ENCODE data around the gene HMGXB4.

The HMGXB4 gene

DNA sequence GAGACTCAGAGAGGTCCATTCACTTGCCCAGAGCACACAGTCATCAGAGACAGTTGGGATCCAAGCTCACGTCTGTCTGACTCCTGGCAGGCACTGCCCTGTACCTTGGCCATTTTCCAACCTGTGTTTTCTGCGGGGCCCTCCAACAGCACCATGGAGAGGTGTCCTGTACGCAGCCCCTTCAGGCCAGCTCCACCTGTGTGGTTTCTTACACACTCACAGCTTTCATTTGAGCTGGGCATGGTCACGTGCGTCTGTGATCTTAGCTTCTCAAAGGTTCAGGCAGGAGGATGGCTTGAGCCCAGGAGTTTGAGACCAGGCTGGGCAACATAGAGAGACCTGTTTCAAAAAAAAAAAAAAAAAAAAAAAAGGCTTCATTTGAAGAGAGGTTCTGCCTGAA is 66.8 kb downstream of the HMGXB4 start:
- H3K27me3 ChIP-seq (ENCODE audit: insufficient read depth, insufficient read length) = no peaks in the 10 kb centered on the region
- peaks cover 66% of the 10 kb centered on the region for H3K36me3 ChIP-seq (ENCODE audit: insufficient read depth, insufficient read length, low read length)
- H3K9me3 ChIP-seq (ENCODE audit: insufficient read depth, low read length) = no peaks in the 10 kb centered on the region
- no peak overlapping the region for H3K4me3 ChIP-seq (ENCODE audit: insufficient read length, low read depth)
- no peaks in the 10 kb centered on the region for H3K4me1 ChIP-seq (ENCODE audit: insufficient read depth, insufficient read length)
- H3K9ac ChIP-seq (ENCODE audit: insufficient read length, low read depth) = no peak overlapping the region
- TF ChIP-seq YY1 (IDR thresholded peaks at IDR 0.05; ENCODE audit: insufficient read depth, insufficient read length) (no peak), ZNF274 (IDR thresholded peaks at IDR 0.05; ENCODE audit: low read depth, low read length) (no peak), SUZ12 (IDR thresholded peaks at IDR 0.05; ENCODE audit: extremely low read depth, insufficient read depth, insufficient read length) (no peak)
- DNase-seq (ENCODE audit: low read depth, low spot score) = no peak

GRCh38 chr22:35324762-35325161 is 67.5 kb downstream of the HMGXB4 start:
- Histone ChIP-seq H3K9me3 (ENCODE audit: insufficient read depth, low read length) (no peaks in the 10 kb centered on the region), H3K4me3 (ENCODE audit: insufficient read length, low read depth) (no peak overlapping the region), H3K36me3 (ENCODE audit: insufficient read depth, insufficient read length, low read length) (peaks cover 61% of the 10 kb centered on the region), H3K9ac (ENCODE audit: insufficient read length, low read depth) (no peak overlapping the region), H3K4me1 (ENCODE audit: insufficient read depth, insufficient read length) (no peaks in the 10 kb centered on the region), H3K27me3 (ENCODE audit: insufficient read depth, insufficient read length) (no peaks in the 10 kb centered on the region)
- DNase-seq (ENCODE audit: low read depth, low spot score) = no peak
- TF ChIP-seq ZNF274 (IDR thresholded peaks at IDR 0.05; ENCODE audit: low read depth, low read length) (no peak), YY1 (IDR thresholded peaks at IDR 0.05; ENCODE audit: insufficient read depth, insufficient read length) (no peak), SUZ12 (IDR thresholded peaks at IDR 0.05; ENCODE audit: extremely low read depth, insufficient read depth, insufficient read length) (no peak)

GRCh38 chr22:35325209-35325608 is 67.9 kb downstream of the HMGXB4 start:
- H3K27me3 ChIP-seq (ENCODE audit: insufficient read depth, insufficient read length) = no peaks in the 10 kb centered on the region
- no peaks in the 10 kb centered on the region for H3K9me3 ChIP-seq (ENCODE audit: insufficient read depth, low read length)
- no peak overlapping the region for H3K9ac ChIP-seq (ENCODE audit: insufficient read length, low read depth)
- H3K36me3 ChIP-seq (ENCODE audit: insufficient read depth, insufficient read length, low read length) = peaks cover 62% of the 10 kb centered on the region
- H3K4me3 ChIP-seq (ENCODE audit: insufficient read length, low read depth) = no peak overlapping the region
- no peak for DNase-seq (ENCODE audit: low read depth, low spot score)
- no peaks in the 10 kb centered on the region for H3K4me1 ChIP-seq (ENCODE audit: insufficient read depth, insufficient read length)
- TF ChIP-seq YY1 (IDR thresholded peaks at IDR 0.05; ENCODE audit: insufficient read depth, insufficient read length) = no peak
- TF ChIP-seq SUZ12 (IDR thresholded peaks at IDR 0.05; ENCODE audit: extremely low read depth, insufficient read depth, insufficient read length) = no peak
- no peak for TF ChIP-seq ZNF274 (IDR thresholded peaks at IDR 0.05; ENCODE audit: low read depth, low read length)

DNA sequence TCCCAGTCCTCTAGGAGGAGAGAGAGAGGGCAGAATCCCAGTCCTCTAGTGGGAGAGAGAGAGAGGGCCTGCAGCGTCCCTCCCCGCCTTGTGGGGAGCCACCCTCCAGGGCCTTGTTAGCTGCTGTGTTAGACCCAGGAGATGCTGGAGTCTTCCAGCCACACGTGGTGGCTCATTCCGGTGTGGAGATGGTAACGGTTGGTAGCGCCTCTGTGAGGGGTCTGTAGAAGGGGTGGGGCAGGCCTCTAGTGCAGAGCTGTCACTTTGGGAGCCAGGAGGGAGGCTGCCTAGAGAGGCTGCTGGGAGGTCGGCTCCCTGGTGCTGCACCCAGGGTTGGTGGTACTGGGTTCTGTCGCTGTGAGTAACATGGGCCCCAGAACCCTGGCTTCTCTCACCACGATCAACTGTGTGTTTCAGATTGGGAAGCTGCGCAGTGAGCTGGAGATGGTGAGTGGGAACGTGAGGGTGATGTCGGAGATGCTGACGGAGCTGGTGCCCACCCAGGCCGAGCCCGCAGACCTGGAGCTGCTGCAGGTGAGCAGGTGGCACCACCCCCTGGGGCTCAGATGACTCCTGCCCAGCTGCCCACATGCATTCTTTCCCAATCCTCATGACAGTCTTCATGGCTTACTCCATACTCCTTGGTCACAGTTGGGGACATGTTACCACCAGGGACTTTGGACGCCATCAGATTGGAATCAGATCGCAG is 69.7 kb downstream of the HMGXB4 start:
- DNase-seq (ENCODE audit: low read depth, low spot score) = no peak

GRCh38 chr22:35327690-35328471 is 70.6 kb downstream of the HMGXB4 start:
- no peak for TF ChIP-seq SUZ12 (IDR thresholded peaks at IDR 0.05; ENCODE audit: extremely low read depth, insufficient read depth, insufficient read length)
- no peak for TF ChIP-seq ZNF274 (IDR thresholded peaks at IDR 0.05; ENCODE audit: low read depth, low read length)
- TF ChIP-seq YY1 (IDR thresholded peaks at IDR 0.05; ENCODE audit: insufficient read depth, insufficient read length) = no peak
- Histone ChIP-seq H3K9me3 (ENCODE audit: insufficient read depth, low read length) (no peaks in the 10 kb centered on the region), H3K9ac (ENCODE audit: insufficient read length, low read depth) (no peak overlapping the region), H3K36me3 (ENCODE audit: insufficient read depth, insufficient read length, low read length) (peaks cover 65% of the 10 kb centered on the region), H3K27me3 (ENCODE audit: insufficient read depth, insufficient read length) (no peaks in the 10 kb centered on the region), H3K4me1 (ENCODE audit: insufficient read depth, insufficient read length) (no peaks in the 10 kb centered on the region), H3K4me3 (ENCODE audit: insufficient read length, low read depth) (no peak overlapping the region)
- no peak for DNase-seq (ENCODE audit: low read depth, low spot score)

More for the DNA sequence above, 69.7 kb downstream of the HMGXB4 start:
- Histone ChIP-seq H3K4me3 (ENCODE audit: insufficient read length, low read depth) (no peak overlapping the region), H3K9ac (ENCODE audit: insufficient read length, low read depth) (no peak overlapping the region), H3K4me1 (ENCODE audit: insufficient read depth, insufficient read length) (no peaks in the 10 kb centered on the region), H3K9me3 (ENCODE audit: insufficient read depth, low read length) (no peaks in the 10 kb centered on the region), H3K27me3 (ENCODE audit: insufficient read depth, insufficient read length) (no peaks in the 10 kb centered on the region), H3K36me3 (ENCODE audit: insufficient read depth, insufficient read length, low read length) (peaks cover 72% of the 10 kb centered on the region)
- TF ChIP-seq YY1 (IDR thresholded peaks at IDR 0.05; ENCODE audit: insufficient read depth, insufficient read length) = no peak

- Histone ChIP-seq H3K9ac (ENCODE audit: insufficient read length, low read depth) (no peak overlapping the region), H3K36me3 (ENCODE audit: insufficient read depth, insufficient read length, low read length) (peaks cover 65% of the 10 kb centered on the region), H3K27me3 (ENCODE audit: insufficient read depth, insufficient read length) (no peaks in the 10 kb centered on the region), H3K4me1 (ENCODE audit: insufficient read depth, insufficient read length) (no peaks in the 10 kb centered on the region), H3K9me3 (ENCODE audit: insufficient read depth, low read length) (no peaks in the 10 kb centered on the region), H3K4me3 (ENCODE audit: insufficient read length, low read depth) (no peak overlapping the region)
- DNase-seq (ENCODE audit: low read depth, low spot score) = no peak
- TF ChIP-seq YY1 (IDR thresholded peaks at IDR 0.05; ENCODE audit: insufficient read depth, insufficient read length) = no peak
- TF ChIP-seq ZNF274 (IDR thresholded peaks at IDR 0.05; ENCODE audit: low read depth, low read length) = no peak
- no peak for TF ChIP-seq SUZ12 (IDR thresholded peaks at IDR 0.05; ENCODE audit: extremely low read depth, insufficient read depth, insufficient read length)
Observed at GRCh38 chr22:35328472-35328885, 71.2 kb downstream of the HMGXB4 start.

DNA sequence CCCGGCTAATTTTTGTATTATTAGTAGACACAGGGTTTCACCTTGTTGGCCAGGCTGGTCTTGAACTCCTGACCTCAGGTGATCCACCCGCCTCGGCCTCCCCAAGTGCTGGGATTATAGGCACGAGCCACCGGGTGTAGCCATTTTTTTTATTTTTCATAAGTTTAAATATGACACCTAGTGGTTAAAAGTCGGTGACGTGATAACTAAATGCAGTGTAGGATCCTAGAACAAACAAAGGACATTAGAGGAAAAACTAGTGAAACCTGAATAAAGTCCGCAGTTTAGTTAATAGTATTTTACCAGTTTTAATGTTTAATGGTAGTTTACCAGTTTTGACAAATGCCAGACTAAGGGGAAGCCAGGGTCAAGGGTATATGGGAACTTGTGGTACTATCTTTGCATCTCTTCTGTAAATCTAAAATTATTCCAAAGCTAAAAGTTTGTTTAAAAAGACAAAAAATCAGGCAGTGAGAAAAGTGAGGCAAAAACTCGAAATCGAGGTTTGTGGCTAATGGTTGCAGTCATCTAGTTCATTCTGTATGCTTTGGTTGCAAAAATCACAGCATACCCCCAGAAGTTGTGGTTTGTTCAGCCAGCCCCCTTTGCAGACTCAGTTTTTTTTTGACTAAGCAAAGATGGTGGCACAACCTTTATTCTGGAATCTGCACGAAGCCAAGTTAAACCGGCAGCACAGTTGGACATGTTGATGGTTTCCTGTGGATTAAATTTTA is 72.0 kb downstream of the HMGXB4 start:
- TF ChIP-seq ZNF274 (IDR thresholded peaks at IDR 0.05; ENCODE audit: low read depth, low read length) = no peak
- TF ChIP-seq SUZ12 (IDR thresholded peaks at IDR 0.05; ENCODE audit: extremely low read depth, insufficient read depth, insufficient read length) = no peak
- TF ChIP-seq YY1 (IDR thresholded peaks at IDR 0.05; ENCODE audit: insufficient read depth, insufficient read length) = no peak

More for the DNA sequence above, 72.0 kb downstream of the HMGXB4 start:
- H3K4me1 ChIP-seq (ENCODE audit: insufficient read depth, insufficient read length) = peaks cover 2% of the 10 kb centered on the region
- no peak overlapping the region for H3K9ac ChIP-seq (ENCODE audit: insufficient read length, low read depth)
- H3K36me3 ChIP-seq (ENCODE audit: insufficient read depth, insufficient read length, low read length) = peaks cover 66% of the 10 kb centered on the region
- H3K27me3 ChIP-seq (ENCODE audit: insufficient read depth, insufficient read length) = no peaks in the 10 kb centered on the region
- H3K9me3 ChIP-seq (ENCODE audit: insufficient read depth, low read length) = no peaks in the 10 kb centered on the region
- DNase-seq (ENCODE audit: low read depth, low spot score) = no peak
- H3K4me3 ChIP-seq (ENCODE audit: insufficient read length, low read depth) = no peak overlapping the region
